Stimulated activated CD8-positive, alpha-beta memory T cell treated with anti-CD3 and anti-CD28 coated beads, Interleukin-2, amount 100 ng/mL, for 48 hours (primary cell): ENCODE results near the gene MOBP.

Experiments used
- DNase-seq, 2 donors: peaks; one replicate each; pipeline ENCODE4 v3.0.0-alpha.2; 2020; ENCODE audit warnings: low read depth in 2 of 2

MOBP gene

DNA sequence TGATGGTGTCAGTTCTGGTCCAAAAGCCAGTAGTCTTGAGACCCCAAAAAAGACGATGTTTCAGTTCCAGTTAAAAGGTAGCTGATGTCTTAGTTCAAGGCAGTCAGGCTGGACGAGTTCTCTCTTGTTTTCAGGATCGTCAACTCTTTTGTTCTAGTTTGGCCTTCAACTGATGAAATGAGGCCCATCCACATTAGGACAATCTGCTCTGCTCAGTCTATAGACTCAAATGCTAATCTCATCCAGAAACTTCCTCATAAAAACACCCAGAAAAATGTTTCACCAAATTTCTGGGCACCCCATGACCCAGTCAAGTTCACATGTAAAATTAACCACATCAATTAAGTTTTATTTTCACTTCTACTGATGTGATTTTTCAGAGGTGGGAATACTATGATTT, 74.0 kb downstream of the MOBP start:
- no peak for DNase-seq

DNA sequence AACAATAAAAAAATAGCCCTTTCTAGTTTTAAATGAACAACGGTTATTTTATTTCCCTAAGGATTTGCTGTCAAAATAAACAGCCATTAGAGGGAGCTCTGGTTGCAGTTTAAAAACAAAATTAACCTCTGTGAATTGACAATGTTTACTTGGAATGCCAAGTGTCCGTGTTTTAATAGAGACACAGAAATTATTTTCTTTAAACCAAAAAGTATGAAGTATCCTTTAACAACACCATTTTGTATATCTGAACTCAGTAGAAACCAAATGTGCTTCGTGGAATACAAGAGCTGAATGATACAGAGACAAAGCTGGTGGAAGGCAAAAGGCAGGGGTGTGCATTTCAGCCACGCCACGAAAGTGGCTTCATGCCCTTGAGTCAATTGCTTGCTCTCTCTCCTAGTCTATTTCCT, 74.4 kb downstream of the MOBP start:
- DNase-seq, result no peak

DNA sequence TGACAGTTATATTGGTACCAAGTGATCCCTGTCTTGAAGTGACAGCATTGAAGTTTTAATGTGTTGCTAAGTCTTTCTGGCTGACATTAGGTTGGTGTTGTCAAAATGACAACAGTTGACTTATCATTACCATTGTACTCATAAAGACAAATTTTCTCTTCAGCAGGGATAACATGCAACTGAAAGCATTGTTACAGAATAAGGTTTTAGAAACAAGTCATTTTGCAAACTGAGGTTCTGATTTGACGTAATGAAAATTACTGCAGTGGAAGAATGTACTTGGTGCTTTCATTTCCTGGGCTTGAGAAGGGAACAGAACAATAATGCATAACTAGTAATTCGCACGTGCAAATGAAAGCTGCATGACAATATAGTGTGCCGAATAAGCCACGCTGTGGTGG, 75.1 kb downstream of the MOBP start:
- DNase-seq, result no peak

DNA sequence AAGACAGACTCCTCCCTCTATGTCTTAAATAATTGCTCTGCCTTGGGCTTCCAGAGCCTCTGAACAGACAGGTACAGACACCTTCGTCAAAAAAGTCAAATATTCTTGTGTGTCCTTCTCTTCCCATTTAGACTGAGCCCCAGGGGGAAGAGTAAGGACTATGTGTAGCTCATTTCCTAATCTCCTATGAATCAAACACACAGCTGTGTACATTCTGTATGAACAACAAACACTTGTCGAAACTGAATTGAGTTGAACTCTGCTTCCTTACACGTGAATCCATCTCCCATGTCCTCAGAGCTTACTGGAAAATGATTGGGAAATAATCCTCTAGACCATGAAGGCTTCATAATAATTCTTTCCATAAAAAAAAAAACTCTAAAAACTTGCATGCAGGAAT, 80.8 kb downstream of the MOBP start:
- DNase-seq, result no peak

DNA sequence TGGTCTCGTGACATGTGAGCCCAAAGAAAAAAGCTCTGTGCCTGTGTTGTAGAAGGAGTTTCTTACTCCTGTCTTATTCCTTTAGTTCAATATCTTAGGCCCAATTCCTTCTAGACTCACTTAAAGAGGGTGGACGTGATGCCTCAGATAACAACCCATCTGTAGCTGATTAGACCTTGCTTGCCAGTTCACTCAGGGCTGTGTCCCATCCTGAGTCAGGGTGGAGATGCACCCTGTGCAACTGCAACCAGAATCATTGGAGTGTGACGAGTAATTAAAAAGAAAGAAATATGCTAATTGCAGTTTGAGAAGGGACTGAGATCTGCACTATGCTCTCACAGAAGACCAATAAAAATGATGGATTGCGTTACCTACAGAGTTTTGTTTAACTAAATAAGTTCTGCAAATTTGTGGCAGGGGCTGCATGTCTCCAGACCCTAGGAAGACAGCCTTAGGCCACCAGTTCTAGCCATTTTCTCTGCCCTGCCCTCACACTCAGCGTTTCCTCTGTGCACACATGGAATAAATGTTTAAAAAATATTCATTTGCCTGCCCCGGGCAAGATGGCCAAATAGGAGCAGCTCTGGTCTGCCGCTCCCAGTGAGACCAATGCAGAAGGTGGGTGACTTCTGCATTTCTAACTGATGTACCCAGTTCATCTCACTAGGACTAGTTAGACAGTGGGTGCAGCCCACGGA, 83.0 kb downstream of the MOBP start:
- DNase-seq, result no peak
